ENCODE measurements around the gene SCN5A. TPM values are rescaled to one million over a fixed set of nuclear protein-coding genes. Genes with fewer than 3 reads are reported as not detected.

The SCN5A gene
- total and polyA plus RNA-seq, 10 donors, result 0.02 to 1.2 (median 0.17) TPM; not detected in 3

Small RNA genes within 50 kb of the gene (small RNA-seq; reads per million reads assigned to genes)
- gene RF00019, result 0 reads per million in 4 donors

Other genes with a start within 250 kb of the SCN5A start
- gene ACVR2B, start 195.8 kb downstream of the SCN5A start, total RNA-seq, result 1 to 10 TPM; 4.0 to 8.4 (median 6.0) TPM
- under 1 TPM; 0.28 to 0.67 (median 0.33) TPM for gene ACVR2B, start 195.8 kb downstream of the SCN5A start, polyA plus RNA-seq
- gene EXOG, start 153.3 kb downstream of the SCN5A start, total RNA-seq, result 10 to 100 TPM; 16.9 to 20.9 (median 19.2) TPM
- gene EXOG, start 153.3 kb downstream of the SCN5A start, polyA plus RNA-seq, result 1 to 10 TPM; 3.9 to 8.6 (median 8.2) TPM
- under 1 TPM in 1 of 7 donors, not detected in 6; 0.26 TPM for gene SCN10A, start 166.5 kb upstream of the SCN5A start, total RNA-seq
- gene SCN10A, start 166.5 kb upstream of the SCN5A start, polyA plus RNA-seq, result under 1 TPM in 2 of 3 donors, not detected in 1; under 0.01 to 0.02 TPM